Effector memory CD4-positive, alpha-beta T cell (primary cell): ENCODE results near the gene AP2S1.
"Not testable (repeated sequence)": the region's sequence is repeated elsewhere in the genome, so short reads cannot be mapped to it uniquely, and the experiment has no call there.

Experiments used
- DNase-seq, 3 donors: peaks; one replicate each; pipeline ENCODE4 v3.0.0-alpha.2; 2020
- H3K27ac ChIP-seq: 2 replicates; pipeline ENCODE4 v1.7.0; 2013; ENCODE audit warnings: mild to moderate bottlenecking, low read length, moderate library complexity; ENCODE audit not compliant: insufficient read depth, poor library complexity, severe bottlenecking
- H3K27me3 ChIP-seq: replicated peaks from 2 replicates; pipeline ENCODE4 v1.7.0; 2013; ENCODE audit warnings: mild to moderate bottlenecking, low read length; ENCODE audit not compliant: insufficient read depth, control insufficient read depth, poor library complexity, severe bottlenecking
- H3K36me3 ChIP-seq: 2 replicates; pipeline ENCODE4 v1.7.0; 2013; ENCODE audit warnings: mild to moderate bottlenecking, low read length, moderate library complexity; ENCODE audit not compliant: control insufficient read depth, insufficient read depth
- H3K4me1 ChIP-seq: 2 replicates; pipeline ENCODE4 v1.7.0; 2013; ENCODE audit warnings: low read length, mild to moderate bottlenecking; ENCODE audit not compliant: control insufficient read depth, insufficient read depth, poor library complexity, severe bottlenecking
- H3K4me3 ChIP-seq: 2 replicates; pipeline ENCODE4 v1.7.0; 2013; ENCODE audit warnings: low read length, low read depth, mild to moderate bottlenecking; ENCODE audit not compliant: insufficient read depth, poor library complexity, severe bottlenecking
- H3K9me3 ChIP-seq: 2 replicates; pipeline ENCODE4 v1.7.0; 2013; ENCODE audit warnings: mild to moderate bottlenecking, low read length, moderate library complexity; ENCODE audit not compliant: control insufficient read depth

The AP2S1 gene

DNA sequence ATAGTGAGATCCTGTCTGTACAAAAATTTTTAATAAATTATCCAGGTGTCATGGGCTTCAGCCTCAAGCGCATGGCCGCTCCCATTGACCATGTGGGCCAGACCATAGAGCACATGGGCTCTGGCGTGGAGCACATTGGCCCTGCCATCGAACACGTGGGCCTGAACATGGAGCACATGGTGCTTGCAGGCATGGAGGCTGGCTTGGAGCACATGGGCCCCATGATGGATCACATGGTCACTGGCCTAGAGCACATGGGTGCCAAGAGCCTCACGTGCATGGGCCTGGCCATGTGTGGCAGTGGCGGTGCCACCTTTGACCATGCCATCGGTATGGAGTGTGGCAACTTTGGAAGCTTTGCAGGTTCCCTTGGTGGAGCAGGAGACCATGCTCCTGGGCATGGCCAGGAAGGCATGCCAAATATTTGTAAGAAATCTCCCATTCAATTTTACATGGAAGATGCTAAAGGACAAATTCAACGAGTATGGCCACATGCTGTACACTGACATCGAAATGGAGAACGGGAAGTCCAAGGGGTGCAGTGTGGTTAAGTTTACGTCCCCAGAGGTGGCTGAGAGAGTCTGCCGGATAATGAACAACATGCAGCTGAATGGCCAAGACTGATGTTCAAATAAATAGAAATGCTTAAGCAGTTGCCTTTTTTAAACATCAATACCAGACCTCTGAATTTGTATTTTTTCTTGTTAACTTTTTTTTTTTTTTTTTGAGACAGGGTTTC lies 40.9 kb downstream of the AP2S1 start:
- DNase-seq, result no peak
- Histone ChIP-seq H3K4me1 (no peaks in the 10 kb centered on the region), H3K27ac (no peak overlapping the region), H3K9me3 (no peaks in the 10 kb centered on the region), H3K36me3 (no peaks in the 10 kb centered on the region), H3K27me3 (no peaks in the 10 kb centered on the region), H3K4me3 (no peak overlapping the region)

DNA sequence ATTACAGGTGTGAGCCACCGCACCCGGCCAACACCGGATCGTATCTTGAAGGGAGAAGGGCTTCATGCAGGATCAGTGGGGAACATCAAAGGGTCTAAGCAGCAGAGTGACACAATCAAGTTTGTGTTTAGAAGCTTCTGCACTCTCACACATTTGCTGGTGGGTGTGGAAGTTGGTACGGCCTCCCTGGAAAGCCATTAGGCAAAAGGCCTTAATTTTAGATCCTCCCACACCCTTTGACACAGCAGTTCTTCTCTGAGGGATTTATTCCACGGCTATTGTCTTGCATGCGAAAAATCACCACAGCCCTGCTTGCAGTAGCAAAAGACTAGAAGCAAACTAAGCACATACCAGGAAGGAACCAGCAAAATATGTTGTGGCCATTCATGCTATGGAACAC lies 44.0 kb downstream of the AP2S1 start:
- H3K9me3 ChIP-seq, result no peaks in the 10 kb centered on the region
- H3K27me3 ChIP-seq, result no peaks in the 10 kb centered on the region
- no peaks in the 10 kb centered on the region for H3K4me1 ChIP-seq
- DNase-seq, result no peak
- H3K36me3 ChIP-seq, result no peaks in the 10 kb centered on the region
- no peak overlapping the region for H3K4me3 ChIP-seq
- no peak overlapping the region for H3K27ac ChIP-seq

DNA sequence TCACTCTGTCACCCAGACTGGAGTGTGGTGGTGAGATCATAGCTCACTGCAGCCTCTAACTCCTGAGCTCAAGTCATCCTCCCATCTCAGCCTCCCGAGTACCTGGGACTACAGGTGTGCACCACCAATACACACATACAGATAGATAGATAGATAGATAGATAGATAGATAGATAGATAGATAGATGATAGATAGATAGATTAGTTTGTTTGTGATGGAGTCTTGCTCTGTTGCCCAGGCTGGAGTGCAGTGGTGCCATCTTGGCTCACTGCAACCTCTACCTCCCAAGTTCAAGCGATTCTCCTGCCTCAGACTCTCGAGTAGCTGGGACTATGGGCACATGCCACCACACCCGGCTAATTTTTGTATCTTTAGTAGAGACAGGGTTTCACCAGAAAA lies 46.2 kb downstream of the AP2S1 start:
- H3K36me3 ChIP-seq, H3K4me1 ChIP-seq: not testable (repeated sequence)

DNA sequence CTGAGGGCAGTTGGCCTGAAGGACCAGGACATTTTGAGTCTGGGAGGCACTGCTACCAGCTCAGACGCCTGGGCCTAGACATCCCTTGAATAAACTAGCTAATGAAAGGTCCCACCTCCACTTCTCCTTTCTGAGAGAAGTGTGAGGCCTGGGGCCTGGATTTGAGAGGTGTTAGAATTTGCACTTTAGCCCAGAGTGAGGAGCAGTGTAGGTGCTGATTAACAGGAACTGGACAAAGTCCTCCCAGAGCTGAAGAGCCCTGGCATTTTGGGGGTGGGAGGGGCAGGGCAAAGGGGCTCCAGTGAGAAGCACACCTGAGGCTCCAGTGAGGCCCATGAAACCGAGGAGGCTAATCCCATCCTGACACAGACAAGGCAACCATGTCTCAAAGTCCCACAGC lies 47.1 kb downstream of the AP2S1 start:
- no peak overlapping the region for H3K4me3 ChIP-seq
- no peak for DNase-seq
- no peak overlapping the region for H3K27ac ChIP-seq
- no peaks in the 10 kb centered on the region for H3K4me1 ChIP-seq
- no peaks in the 10 kb centered on the region for H3K36me3 ChIP-seq
- H3K9me3 ChIP-seq, result no peaks in the 10 kb centered on the region
- no peaks in the 10 kb centered on the region for H3K27me3 ChIP-seq

More for the DNA sequence above, 46.2 kb downstream of the AP2S1 start:
- H3K27me3 ChIP-seq, H3K27ac ChIP-seq, DNase-seq, H3K4me3 ChIP-seq, H3K9me3 ChIP-seq: not testable (repeated sequence)

DNA sequence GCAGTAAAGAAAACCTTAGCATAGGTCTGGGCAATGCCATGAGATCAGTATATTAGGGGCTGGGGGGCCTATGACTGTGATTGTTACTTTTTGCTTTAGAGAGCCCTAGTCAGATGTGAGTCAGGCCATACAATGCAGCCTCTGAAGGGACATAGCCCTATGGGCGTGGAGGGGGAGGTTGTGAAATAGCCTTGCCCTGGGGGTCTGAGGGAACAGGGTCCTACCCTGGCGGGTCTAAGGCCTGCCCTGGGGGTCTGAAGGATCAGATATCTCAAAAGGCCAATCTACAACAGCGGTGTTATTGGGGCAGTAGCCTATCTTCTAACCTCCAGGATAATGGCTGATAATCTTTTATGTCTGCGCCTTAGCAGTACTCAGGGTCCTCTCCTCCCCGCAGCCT lies 48.5 kb downstream of the AP2S1 start:
- Histone ChIP-seq H3K27me3 (no peaks in the 10 kb centered on the region), H3K27ac (no peak overlapping the region), H3K4me3 (no peak overlapping the region), H3K9me3 (no peaks in the 10 kb centered on the region), H3K4me1 (no peaks in the 10 kb centered on the region), H3K36me3 (no peaks in the 10 kb centered on the region)
- no peak for DNase-seq

DNA sequence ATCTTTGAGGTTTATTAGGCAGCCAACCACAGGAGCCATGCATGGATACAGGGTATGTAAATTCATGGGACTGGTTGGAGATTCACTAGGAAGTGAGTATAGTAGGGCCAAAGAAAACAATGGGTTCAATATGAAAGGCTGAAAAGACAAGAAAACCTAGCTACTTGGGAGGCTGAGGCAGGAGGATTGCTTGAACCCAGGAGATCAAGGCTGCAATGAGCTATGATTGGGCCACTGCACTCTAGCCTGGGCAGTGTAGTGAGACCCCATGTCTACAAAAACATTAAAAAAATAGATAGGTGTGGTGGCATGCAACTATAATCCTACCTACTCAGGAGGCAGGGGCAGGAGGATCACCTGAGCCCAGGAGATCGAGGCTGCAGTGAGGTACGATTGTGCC lies 51.9 kb downstream of the AP2S1 start:
- no peaks in the 10 kb centered on the region for H3K4me1 ChIP-seq
- H3K9me3 ChIP-seq, result no peaks in the 10 kb centered on the region
- no peaks in the 10 kb centered on the region for H3K27me3 ChIP-seq
- no peak overlapping the region for H3K27ac ChIP-seq
- no peaks in the 10 kb centered on the region for H3K36me3 ChIP-seq
- DNase-seq, result no peak
- no peak overlapping the region for H3K4me3 ChIP-seq

DNA sequence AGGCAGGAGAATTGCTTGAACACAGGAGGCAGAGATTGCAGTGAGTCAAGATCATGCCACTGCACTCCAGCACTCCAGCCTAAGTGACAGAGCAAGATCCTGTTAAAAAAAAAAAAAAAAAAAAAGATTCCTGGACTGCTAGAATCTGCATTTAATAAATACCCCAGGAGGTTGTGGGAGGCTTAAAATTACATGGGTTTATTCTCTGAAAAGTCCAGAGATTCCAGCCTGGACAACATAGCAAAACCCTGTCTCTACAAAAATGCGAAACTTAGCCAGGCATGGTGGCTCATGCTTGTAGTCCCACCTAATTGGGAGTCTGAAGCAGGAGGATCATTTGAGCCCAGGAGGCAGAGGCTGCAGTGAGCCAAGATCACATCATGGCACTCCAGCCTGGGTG lies 52.8 kb downstream of the AP2S1 start:
- no peak for DNase-seq
- Histone ChIP-seq H3K27ac (no peak overlapping the region), H3K9me3 (no peaks in the 10 kb centered on the region), H3K27me3 (no peaks in the 10 kb centered on the region), H3K4me3 (no peak overlapping the region), H3K36me3 (no peaks in the 10 kb centered on the region), H3K4me1 (no peaks in the 10 kb centered on the region)

DNA sequence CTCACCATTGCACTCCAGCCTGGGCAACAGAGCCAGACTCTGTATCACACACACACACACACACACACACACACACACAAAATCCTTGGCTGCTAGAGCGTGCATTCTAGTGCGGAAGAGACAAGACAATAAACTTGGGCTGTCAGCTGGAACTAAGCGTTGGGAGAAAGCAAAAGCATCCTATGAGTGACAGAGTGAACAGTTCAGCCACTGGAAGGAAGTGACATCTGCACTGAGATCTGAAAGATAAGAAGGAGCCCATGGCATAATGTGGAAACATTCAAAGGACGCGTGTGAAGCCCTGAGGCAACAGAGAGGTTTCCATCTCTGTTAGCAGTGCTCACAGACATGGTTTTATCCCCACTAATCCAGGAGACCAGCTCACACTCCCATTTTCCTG lies 58.7 kb downstream of the AP2S1 start:
- Histone ChIP-seq H3K9me3 (no peaks in the 10 kb centered on the region), H3K27me3 (no peaks in the 10 kb centered on the region), H3K4me1 (peaks cover 13% of the 10 kb centered on the region), H3K27ac (no peak overlapping the region), H3K36me3 (no peaks in the 10 kb centered on the region), H3K4me3 (no peak overlapping the region)
- peak in 2 of 3 donors; percentile 19 to 35 for DNase-seq

DNA sequence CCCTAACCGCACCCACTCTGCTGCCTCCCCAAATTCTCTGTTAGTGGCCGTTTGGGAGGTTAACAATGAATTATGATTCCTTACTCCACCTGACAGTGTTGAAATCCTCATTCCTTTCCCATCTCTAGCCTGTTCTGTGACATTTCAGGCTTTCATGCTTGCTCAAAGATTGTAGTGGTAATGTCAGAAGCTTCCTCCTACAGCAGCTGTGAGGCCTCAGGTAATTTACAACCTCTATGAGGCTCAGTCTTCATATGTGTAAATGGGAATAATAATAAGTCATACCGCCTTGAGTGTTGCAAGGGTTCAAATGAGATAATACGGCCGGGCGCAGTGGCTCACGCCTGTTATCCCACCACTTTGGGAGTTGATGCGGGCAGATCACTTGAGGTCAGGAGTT lies 61.3 kb downstream of the AP2S1 start:
- DNase-seq, result no peak
- Histone ChIP-seq H3K4me1 (peaks cover 32% of the 10 kb centered on the region), H3K4me3 (no peak overlapping the region), H3K27me3 (no peaks in the 10 kb centered on the region), H3K9me3 (no peaks in the 10 kb centered on the region), H3K27ac (no peak overlapping the region), H3K36me3 (no peaks in the 10 kb centered on the region)

DNA sequence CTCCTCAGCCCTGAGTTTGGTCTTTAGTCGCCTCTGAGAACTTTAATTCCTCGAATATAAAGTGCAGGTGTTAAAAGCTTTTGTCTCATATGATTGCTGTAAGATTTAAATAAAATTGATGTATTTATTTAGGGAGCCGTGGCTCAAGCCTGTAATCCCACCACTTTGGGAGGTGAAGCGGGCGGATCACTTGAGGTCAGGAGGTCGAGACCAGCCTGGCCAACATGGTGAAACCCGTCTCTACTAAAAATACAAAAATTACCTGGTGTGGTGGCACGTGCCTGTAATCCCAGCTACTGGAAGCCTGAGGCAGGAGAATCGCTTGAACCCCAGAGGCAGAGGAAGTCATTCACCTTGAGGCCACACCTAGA lies 61.7 kb downstream of the AP2S1 start:
- Histone ChIP-seq H3K4me1 (peaks cover 36% of the 10 kb centered on the region), H3K36me3 (no peaks in the 10 kb centered on the region), H3K27me3 (no peaks in the 10 kb centered on the region), H3K9me3 (no peaks in the 10 kb centered on the region), H3K27ac (no peak overlapping the region), H3K4me3 (peak overlapping the region; percentile 85)
- DNase-seq, result no peak
